PC-9 (cell line): ENCODE measurements around the gene RUNDC1. TPM values are rescaled to one million over a fixed set of nuclear protein-coding genes. Genes with fewer than 3 reads are reported as not detected.

Experiments
- BruUV-seq: library from RNA; stranded (reverse); fragments of 400-500 nt; replicated peaks from 2 replicates; lab custom pipeline; 2021; lab: Mats Ljungman, UMichigan
- CTCF ChIA-PET: fragments of 300-600 bp; sonication (Branson Sonifier 250); formaldehyde crosslinking; loops from one replicate; lab custom pipeline; 2022; ENCODE audit warnings: antibody characterized with exemption; lab: Charles Lee
- POLR2A ChIA-PET: fragments of 300-600 bp; sonication (Branson Sonifier 250); formaldehyde crosslinking; loops from one replicate; lab custom pipeline; 2022; ENCODE audit warnings: antibody characterized with exemption; ENCODE audit not compliant: unreplicated experiment; lab: Charles Lee
- DNase-seq, 2 experiments: peaks; one replicate each; pipeline versions ENCODE4 v3.0.0 to v3.0.0-alpha.2; 2015 to 2022; ENCODE audit warnings: mixed read lengths in 1 of 2
- H2AFZ ChIP-seq: fragments of 200-600 bp; sonication (generic); 2 replicates; pipeline ENCODE4 v1.8.1; 2017; ENCODE audit warnings: antibody characterized with exemption
- H3F3A ChIP-seq: fragments of 200-600 bp; sonication (generic); 2 replicates; pipeline ENCODE4 v1.8.1; 2017; ENCODE audit warnings: antibody characterized with exemption, mild to moderate bottlenecking, low read depth; ENCODE audit not compliant: insufficient read depth
- H3K27ac ChIP-seq: fragments of 200-600 bp; sonication (generic); 2 replicates; pipeline ENCODE4 v1.6.1; 2016; ENCODE audit warnings: mixed run types
- H3K27me3 ChIP-seq: fragments of 200-600 bp; sonication (generic); 2 replicates; pipeline ENCODE4 v1.6.1; 2016; ENCODE audit warnings: low read depth, mixed run types; ENCODE audit not compliant: insufficient read depth
- H3K36me3 ChIP-seq: fragments of 200-600 bp; sonication (generic); 2 replicates; pipeline ENCODE4 v1.6.1; 2016; ENCODE audit warnings: low read depth, mixed run types
- H3K4me1 ChIP-seq: fragments of 200-600 bp; sonication (generic); replicated peaks from 2 replicates; pipeline ENCODE4 v1.6.1; 2016; ENCODE audit warnings: mixed run types; ENCODE audit not compliant: insufficient read depth
- H3K4me2 ChIP-seq: fragments of 200-600 bp; sonication (generic); 2 replicates; pipeline ENCODE4 v1.6.1; 2017; ENCODE audit warnings: mixed run types
- H3K4me3 ChIP-seq: fragments of 200-600 bp; sonication (generic); 2 replicates; pipeline ENCODE4 v1.6.1; 2016; ENCODE audit warnings: mixed run types
- H3K79me2 ChIP-seq: fragments of 200-600 bp; sonication (generic); 2 replicates; pipeline ENCODE4 v1.6.1; 2017; ENCODE audit warnings: low read depth, mixed run types
- H3K9me2 ChIP-seq: fragments of 200-600 bp; sonication (generic); 2 replicates; pipeline ENCODE4 v1.8.1; 2017; ENCODE audit warnings: mild to moderate bottlenecking; ENCODE audit not compliant: insufficient read depth
- H3K9me3 ChIP-seq: fragments of 200-600 bp; sonication (generic); 2 replicates; pipeline ENCODE4 v1.8.1; 2016; ENCODE audit warnings: low read depth; ENCODE audit not compliant: insufficient read depth
- H4K20me1 ChIP-seq: fragments of 200-600 bp; sonication (generic); 2 replicates; pipeline ENCODE4 v1.8.1; 2017; ENCODE audit not compliant: insufficient read depth
- EZH2 ChIP-seq: fragments of 200-600 bp; sonication (generic); IDR thresholded peaks from 2 replicates; pipeline ENCODE4 v1.8.0; 2017; ENCODE audit warnings: antibody characterized with exemption, low read depth
- intact Hi-C: fragments of 100-400 bp; cut with micrococcal nuclease; formaldehyde crosslinking; loops from one replicate; pipeline ENCODE4 v1.10.0; 2022; ENCODE audit not compliant: unreplicated experiment
- total RNA-seq: library from RNA; stranded (reverse); gene quantifications from 2 replicates; pipeline ENCODE4 v1.2.3, GENCODE V29; 2021
- TF ChIP-seq, protein P1 (sequence below): fragments of 200-600 bp; sonication (generic); conservative IDR thresholded peaks from 2 replicates; pipeline ENCODE4 v1.6.1; 2017; ENCODE audit warnings: mixed run types, antibody characterized with exemption, mild to moderate bottlenecking, moderate library complexity

The RUNDC1 gene
- total RNA-seq, 1 experiment from 2014 or later = 12.7 TPM

DNA sequence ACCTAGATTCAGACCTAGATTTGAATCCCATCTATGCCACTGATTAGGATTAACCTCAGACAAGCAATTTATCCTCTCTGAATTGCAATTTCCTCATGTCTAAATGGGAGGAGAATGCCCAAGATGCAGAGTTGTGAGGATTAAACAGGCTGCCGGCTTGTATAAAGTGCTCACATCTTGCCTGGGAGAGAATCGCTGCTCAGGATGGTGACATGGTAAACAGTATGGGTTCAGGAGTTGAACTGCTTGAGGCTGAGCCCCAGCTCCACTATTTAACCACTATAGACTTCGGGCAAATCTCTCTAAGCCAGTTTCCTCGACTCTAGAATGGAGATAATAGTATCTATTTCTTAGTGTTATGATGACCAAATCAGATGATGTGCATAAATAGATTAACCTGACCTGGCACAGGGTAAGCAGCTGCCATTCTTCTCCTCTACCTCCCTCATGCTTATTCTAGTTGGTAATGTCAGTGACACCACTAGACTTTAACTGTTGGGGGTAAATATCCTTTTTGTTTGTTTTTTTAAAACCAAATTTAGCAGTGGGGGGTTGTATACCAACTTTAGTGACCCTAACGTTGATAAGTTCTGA, 17.1 kb downstream of the RUNDC1 start:
- H3K36me3 ChIP-seq = peaks cover 41% of the 10 kb centered on the region
- H3K79me2 ChIP-seq = peaks cover 34% of the 10 kb centered on the region
- TF ChIP-seq, protein P1, sequence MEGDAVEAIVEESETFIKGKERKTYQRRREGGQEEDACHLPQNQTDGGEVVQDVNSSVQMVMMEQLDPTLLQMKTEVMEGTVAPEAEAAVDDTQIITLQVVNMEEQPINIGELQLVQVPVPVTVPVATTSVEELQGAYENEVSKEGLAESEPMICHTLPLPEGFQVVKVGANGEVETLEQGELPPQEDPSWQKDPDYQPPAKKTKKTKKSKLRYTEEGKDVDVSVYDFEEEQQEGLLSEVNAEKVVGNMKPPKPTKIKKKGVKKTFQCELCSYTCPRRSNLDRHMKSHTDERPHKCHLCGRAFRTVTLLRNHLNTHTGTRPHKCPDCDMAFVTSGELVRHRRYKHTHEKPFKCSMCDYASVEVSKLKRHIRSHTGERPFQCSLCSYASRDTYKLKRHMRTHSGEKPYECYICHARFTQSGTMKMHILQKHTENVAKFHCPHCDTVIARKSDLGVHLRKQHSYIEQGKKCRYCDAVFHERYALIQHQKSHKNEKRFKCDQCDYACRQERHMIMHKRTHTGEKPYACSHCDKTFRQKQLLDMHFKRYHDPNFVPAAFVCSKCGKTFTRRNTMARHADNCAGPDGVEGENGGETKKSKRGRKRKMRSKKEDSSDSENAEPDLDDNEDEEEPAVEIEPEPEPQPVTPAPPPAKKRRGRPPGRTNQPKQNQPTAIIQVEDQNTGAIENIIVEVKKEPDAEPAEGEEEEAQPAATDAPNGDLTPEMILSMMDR = no peak
- TF ChIP-seq EZH2 = no peak
- no peak for DNase-seq
- no peaks in the 10 kb centered on the region for H3K9me2 ChIP-seq
- H3K27ac ChIP-seq = peak overlapping the region; percentile 40
- POLR2A ChIA-PET = interaction anchor here (0.5 to 1.2 kb wide), 18 partner anchors 13 to 1590 kb away, joined by 3 to 25 read pairs (median 5); partner anchors contain the start of genes AARSD1 and BECN1
- H4K20me1 ChIP-seq = peaks cover 12% of the 10 kb centered on the region
- H3K4me1 ChIP-seq = peaks cover 33% of the 10 kb centered on the region
- H3K4me3 ChIP-seq = peak overlapping the region; percentile 49; the same call in 1 of the 2 replicates
- no peaks in the 10 kb centered on the region for H3K27me3 ChIP-seq
- H3K4me2 ChIP-seq = peak overlapping the region; percentile 79
- intact Hi-C loops = no loop called here
- peak overlapping the region; percentile 56; the same call in 1 of the 2 replicates for H2AFZ ChIP-seq
- CTCF ChIA-PET = interaction anchor here (0.6 to 0.7 kb wide), 3 partner anchors 39 to 1214 kb away, joined by 3 to 5 read pairs (median 5); partner anchors contain the start of gene BECN1
- H3F3A ChIP-seq = peaks cover 58% of the 10 kb centered on the region
- H3K9me3 ChIP-seq = no peaks in the 10 kb centered on the region
- BruUV-seq = TSS peak; percentile 21

DNA sequence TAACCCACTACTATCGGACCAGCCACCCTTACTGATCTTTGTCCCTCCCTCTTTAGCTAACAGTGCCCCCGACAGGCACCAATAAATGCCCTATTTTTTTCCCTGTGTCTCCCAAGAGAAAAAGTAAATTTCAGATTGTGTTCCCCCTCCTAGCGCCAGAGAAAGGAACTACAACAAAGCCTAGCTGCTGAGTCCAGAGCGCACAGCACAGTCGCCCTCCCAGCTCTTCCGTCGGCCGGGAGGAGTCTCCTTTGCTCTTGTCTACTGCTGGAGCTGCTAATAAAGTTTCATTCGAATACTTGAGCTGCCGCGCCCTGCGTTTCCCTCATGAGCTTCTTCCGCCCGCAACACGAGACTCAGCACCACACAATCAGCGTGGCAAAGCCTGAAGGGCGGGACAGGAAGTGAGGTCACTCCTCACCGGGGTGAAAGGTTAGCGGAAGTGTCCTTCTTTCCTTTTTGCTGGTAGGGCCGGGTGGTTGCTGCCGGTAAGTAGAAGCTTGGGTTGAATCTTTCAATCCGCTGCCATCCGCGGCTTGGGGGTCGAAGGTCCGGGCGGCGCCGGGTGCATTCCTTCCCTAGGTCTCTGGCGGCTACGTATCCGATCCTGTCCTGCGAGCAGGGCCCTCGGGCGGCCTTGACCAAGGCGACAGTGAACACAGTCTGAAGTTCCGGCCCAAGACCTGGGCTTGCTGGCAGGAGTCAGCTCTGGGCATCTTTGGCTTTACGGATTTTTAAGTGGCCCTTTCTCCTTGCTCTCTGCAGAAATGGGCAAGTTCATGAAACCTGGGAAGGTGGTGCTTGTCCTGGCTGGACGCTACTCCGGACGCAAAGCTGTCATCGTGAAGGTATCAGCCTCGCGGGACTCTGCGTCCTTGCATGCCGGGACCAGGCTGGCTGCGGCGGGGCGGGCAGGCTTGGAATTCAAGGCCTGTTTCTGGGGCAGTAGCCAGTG, 17.9 kb downstream of the RUNDC1 start, which contains the start of gene RPL27:
Gene RPL27 (plus strand): TSS at position 436 of the 955 bp plus-strand sequence. CDS start 332 bp downstream, at position 768.
- DNase-seq = peak; percentile 93 to 99
- Histone ChIP-seq H3K4me3 (peak within 1 kb of the TSS; percentile 91), H3K4me2 (peak within 1 kb of the TSS; percentile 100), H3F3A (peaks cover 61% of the 10 kb centered on the region), H3K79me2 (peaks cover 34% of the 10 kb centered on the region), H3K9me3 (no peaks in the 10 kb centered on the region), H3K27me3 (no peaks in the 10 kb centered on the region), H3K36me3 (peaks cover 42% of the 10 kb centered on the region), H2AFZ (peak within 1 kb of the TSS; percentile 62), H3K9me2 (no peaks in the 10 kb centered on the region), H3K4me1 (peaks cover 33% of the 10 kb centered on the region), H4K20me1 (peaks cover 20% of the 10 kb centered on the region), H3K27ac (peak within 1 kb of the TSS; percentile 97)
- POLR2A ChIA-PET = interaction anchor here (0.5 to 1.2 kb wide), 15 partner anchors 13 to 1589 kb away, joined by 3 to 25 read pairs (median 5); partner anchors contain the start of genes AARSD1 and BECN1
- no peak for TF ChIP-seq EZH2
- TF ChIP-seq, protein P1 = peak; percentile 85
- CTCF ChIA-PET = interaction anchor here (0.6 to 0.7 kb wide), 3 partner anchors 39 to 1215 kb away, joined by 3 to 5 read pairs (median 5); partner anchors contain the start of gene BECN1
- intact Hi-C loops = loop anchor here (1.0 kb wide), 1 partner anchor 155 kb away; no protein-coding TSS in a partner anchor
- TSS peak; percentile 65 for BruUV-seq
